ENCODE results near the gene SORBS1.

Gene SORBS1

DNA sequence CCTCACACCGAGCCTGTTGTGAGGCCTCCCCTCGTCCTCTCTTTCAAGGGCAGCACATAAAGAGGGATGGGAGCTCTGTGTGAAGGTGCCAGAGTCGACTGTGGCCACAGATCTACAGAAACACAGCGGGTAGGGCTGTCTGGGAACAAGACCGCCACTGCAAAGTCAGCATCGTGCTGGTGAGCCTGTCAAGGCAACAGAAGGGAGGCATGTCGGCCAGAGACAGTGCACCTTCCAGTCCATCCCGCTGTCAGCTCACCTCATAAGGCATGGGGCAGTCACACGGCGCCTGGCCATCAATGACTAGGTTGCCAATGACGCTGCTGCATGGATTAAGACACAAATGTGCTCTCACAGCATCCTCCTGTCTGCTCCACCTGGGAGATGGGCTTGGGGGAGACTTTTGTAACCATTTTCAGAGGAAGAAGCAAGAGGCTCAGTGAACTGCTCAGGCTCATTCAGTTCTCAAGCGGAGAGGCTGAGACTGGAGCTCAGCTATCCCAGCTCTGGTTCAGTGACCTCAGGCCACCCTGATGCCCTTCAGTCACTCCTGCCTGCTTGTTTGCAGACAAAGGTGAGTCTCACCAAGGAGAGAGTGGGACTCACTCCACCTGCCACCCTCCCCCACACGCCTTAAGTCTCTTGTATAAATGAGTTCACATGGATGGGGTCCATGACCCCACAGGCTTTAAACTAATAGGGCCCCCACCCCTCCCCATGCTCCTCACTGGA, 125.5 kb downstream of the SORBS1 start:
- no peak for DNase-seq (ENCODE audit: low spot score)

- DNase-seq (ENCODE audit: low spot score): peak; percentile 42
These were observed 126.6 kb downstream of the SORBS1 start for GRCh38 chr10:95434583-95434982.

DNA sequence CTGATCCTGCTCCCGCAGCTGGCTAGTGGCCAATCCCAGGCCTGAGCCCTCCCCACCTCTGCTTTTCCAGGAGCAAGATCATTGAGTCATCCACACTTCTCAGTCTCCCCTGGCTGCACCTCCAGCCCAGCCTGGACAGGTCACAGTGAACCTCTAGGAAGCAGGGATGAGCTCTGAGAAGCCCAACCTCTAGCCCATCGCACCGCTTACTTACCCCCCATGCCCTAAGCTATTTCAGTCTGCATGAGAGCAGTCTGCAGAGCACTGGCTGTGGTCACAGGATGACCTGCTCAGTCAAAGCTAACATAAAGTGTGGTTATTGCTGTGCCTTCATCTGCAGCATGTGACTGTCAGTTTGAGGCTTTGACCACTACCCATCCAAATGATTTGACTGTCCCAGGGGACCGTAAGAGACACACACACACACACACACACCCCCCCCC, 129.2 kb downstream of the SORBS1 start:
- DNase-seq (ENCODE audit: low spot score): no peak

- peak; percentile 61 for DNase-seq (ENCODE audit: low spot score)
These were observed 130.8 kb downstream of the SORBS1 start for GRCh38 chr10:95430231-95430951.

DNA sequence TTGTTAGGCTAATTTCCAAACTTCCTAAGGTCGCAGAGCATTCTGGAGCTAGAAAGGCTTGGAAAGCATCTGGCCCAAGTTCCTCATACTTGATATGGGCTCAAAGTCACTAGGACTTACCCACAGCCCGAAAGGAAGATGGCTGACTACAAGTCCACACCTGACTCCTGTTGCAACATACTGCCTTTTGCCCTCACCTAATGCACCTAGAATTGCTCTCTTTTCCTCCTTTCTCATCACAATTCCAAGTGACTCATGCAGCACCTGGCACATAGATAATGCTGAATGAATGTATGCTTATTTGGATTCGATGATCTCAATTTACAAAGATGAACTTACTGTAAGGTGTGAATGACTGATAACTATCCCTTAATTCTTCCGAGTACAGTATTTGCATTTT, 131.5 kb downstream of the SORBS1 start:
- DNase-seq (ENCODE audit: low spot score): no peak

DNA sequence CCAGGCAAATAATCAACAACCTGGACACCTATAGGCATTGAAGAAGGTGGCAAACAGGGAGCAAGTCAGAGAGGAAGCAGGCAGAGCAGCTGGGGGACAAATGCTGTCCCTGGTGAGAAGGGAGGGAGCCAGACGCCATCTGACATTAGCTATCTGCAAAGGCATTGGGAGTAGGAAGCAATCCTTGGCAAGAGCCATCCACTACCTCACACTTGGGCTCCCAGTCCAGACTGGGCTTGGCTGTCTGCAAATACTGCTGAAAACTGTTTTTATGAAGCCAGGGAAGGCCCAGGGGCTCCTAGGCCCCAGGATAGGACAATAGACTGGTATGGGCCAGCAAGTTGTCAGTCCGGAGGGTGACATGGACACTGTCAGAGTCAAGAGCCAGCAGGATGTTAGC, 132.5 kb downstream of the SORBS1 start:
- no peak for DNase-seq (ENCODE audit: low spot score)

GRCh38 chr10:95426482-95426881, 134.7 kb downstream of the SORBS1 start:
- DNase-seq (ENCODE audit: low spot score): no peak

DNA sequence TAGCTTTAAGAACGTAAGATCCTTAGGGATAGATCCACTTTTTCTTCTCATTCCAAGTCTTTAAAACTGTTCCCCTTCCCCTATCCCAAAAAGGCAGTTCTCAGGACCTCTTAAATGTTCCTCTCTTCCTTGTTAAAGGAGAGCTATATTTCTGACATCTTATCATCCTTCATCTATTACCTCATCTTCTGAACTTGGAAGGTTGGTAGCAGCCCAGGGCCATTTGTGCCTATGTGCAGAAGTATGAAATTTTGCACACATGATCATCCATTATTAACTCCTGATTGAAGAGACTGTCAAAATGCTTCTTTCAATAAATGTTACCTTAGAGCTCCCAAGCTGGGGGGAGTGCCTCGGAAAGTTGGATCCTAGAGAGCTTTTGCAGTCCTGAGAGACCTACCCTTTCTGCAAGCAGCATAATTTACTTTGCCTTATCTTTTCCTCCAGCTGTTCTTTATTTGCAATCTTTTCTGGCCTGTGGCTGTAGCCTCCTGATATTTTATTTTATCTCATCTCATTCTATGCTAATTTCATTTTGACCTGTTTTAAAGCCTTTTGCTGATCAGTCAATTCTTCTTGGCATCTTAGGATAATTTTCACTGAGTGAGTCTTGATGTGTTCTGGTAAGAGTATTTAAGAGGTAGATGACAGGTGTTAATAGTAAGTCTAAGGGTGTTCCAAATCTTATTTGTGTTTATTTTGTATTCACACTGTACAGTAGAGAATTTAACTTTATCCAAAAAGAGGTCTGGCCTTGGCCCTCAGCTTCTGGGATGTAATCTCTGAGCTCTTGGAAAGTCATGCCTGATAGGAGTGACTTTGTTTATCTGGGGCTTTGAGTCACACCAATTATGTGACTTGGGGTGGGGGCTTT, 135.3 kb downstream of the SORBS1 start:
- DNase-seq (ENCODE audit: low spot score): no peak

GRCh38 chr10:95423164-95424005, 137.8 kb downstream of the SORBS1 start:
- DNase-seq (ENCODE audit: low spot score): no peak

DNA sequence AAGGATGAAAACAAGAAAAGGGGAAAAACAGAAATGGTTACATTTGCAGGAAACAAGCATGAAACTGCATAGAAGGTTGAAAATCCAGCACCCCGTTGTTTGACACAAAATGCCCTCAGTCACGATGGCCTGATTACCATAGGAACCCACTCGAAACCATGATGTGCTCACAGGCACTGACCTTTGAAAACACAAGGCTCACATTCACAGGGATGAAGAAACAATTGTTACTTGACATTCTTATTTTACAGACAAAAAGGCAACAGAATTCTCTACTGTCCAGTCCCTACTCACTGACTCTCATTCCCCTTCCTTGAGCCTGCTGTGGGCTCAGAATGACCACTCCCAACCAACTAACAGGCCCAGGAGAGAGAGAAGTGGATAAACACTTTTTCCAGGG, 138.9 kb downstream of the SORBS1 start:
- no peak for DNase-seq (ENCODE audit: low spot score)

GRCh38 chr10:95421782-95422181, 139.4 kb downstream of the SORBS1 start:
- no peak for DNase-seq (ENCODE audit: low spot score)

DNA sequence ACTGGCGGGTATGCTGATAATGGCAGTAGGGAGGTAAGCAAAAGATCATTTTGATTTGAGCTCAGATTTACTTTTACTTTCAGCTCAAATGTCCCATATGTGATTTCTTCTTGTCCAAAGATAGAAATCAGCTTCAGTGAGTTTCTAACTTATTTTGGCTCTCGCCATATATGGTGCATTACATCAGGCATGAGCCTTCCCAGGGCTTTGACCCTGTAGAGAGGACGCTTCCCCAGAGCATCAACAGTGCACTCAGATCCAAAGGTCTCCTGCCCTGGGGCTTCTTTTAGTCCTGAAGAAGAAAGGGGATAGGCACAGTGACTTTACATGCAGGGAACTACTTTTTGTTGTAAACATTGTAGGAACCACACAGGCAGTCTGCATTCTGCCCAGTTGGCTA, 141.8 kb downstream of the SORBS1 start:
- no peak for DNase-seq (ENCODE audit: low spot score)

DNA sequence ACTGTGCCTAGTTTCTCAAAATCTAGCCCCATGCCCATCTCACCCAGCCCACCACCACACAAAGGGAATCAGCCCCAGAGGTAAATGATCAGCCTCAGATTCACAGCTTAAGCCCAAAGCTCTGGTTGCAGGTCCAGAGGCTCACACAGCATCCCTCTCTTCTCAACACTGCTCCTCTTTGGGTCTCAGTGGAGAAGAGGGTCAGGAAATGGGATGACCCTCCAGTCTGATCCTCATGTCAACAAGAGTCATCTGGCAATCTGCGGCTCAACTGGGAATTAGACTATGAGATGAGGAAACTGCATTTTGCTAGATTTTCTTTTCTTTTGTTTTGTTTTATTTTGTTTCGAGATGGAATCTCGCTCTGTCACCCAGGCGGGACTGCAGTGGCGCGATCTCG, 144.2 kb downstream of the SORBS1 start:
- no peak for DNase-seq (ENCODE audit: low spot score)

- DNase-seq (ENCODE audit: low spot score): no peak
These were observed 144.9 kb downstream of the SORBS1 start for GRCh38 chr10:95416270-95416669.

DNA sequence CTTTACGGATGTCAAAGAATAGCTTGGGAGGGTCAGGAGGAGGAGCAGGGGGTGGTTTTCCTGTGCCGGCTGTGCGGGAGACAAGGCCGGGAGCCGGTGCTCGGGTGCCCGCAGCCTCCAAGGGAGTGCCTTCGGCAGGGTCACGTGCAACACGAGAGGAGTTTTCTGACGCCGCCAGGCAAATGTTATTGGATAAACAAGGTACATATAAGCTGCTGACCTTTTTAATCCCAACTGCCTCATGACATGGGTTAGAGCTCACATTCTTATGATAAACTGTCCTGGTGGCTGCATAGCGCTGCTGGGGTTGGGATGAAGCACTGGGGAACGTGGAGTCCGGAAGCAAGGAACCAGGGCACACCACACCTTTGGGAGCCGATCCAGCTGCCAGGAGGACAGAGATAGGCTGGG, 145.5 kb downstream of the SORBS1 start:
- DNase-seq (ENCODE audit: low spot score): no peak

DNA sequence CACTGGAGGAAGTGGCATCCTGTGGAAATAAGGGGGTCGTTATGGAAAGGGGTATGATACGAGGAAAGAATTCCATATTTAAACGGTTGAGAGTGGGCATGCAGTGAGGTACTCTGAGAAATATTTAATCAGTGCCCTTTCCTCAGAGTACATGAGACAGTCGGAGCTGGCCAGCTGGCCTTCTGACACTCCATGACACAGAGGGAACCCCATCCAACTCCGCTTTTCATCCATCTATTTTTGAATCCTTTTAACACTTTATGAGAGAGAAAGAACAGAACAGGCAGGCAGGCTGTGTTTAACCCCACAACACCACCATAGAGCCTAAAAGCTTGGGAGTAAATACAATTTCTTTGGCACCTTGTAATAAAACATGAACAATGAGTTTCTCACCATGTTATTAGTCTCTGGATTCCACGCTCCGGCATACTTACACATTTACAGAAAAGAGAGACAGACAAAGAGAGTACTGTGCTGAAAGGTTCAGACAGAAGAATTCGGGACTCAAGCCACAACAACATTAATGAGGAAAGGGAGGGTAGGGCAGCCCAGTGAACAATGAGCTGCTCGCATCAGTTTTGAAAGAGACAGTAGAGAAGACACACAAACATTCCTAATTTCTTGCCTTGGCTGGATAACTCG, 146.2 kb downstream of the SORBS1 start:
- DNase-seq (ENCODE audit: low spot score): no peak

GRCh38 chr10:95414016-95414830, 146.9 kb downstream of the SORBS1 start:
- no peak for DNase-seq (ENCODE audit: low spot score)

DNA sequence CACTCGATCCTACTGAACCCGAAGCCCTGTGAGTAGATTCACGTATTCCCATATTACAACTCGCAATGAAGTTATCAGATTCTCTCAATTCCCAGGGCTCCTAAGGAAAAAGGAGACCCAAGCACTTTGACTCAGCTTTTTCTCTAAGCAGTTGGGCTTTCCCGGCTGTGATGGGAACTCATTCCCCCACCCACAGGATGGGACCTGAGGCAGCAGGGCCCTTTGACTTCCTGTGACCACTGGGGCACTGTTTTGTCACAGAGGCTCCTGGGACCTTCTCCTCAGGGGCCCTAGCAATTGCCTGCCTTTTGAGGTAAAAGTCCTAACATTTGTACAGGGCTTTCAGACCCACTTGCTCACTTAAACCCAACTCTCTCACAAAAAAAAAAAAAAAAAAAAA, 147.6 kb downstream of the SORBS1 start:
- no peak for DNase-seq (ENCODE audit: low spot score)

DNA sequence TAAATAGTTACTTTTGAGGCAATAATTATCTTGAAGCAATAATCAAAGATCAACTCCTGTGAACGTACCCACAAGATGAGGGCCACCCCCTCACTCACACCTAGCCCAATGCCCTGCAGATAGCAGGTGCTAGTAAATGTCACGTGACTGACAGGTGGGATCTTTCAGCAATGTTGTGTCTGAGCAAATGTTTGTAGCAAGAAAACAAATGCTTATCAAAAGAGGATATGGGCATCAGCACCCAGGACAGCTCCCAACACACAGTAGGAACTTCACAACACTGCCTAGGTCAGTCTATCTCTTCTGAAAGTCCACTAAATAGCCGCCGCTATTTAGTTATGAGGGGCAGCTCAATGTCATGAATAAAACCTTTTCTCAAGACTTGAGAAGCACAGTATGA, 149.5 kb downstream of the SORBS1 start:
- DNase-seq (ENCODE audit: low spot score): no peak
